H9 (cell line): Measurements from ENCODE around the gene THSD7B. TPM values are rescaled to one million over a fixed set of nuclear protein-coding genes. Genes with fewer than 3 reads are reported as not detected.

Experiments used
- DNase-seq: peaks from one replicate; pipeline ENCODE4 v3.0.0-alpha.2; 2017
- H2AFZ ChIP-seq: one replicate; pipeline ENCODE4 v1.6.1; 2013; ENCODE audit warnings: mild to moderate bottlenecking, low read length, control low read depth, moderate library complexity
- H2AK5ac ChIP-seq: 2 replicates; pipeline ENCODE4 v1.6.1; 2013; ENCODE audit warnings: low read length, control low read depth, mixed read lengths; ENCODE audit not compliant: insufficient read length
- H2BK120ac ChIP-seq: one replicate; pipeline ENCODE4 v1.6.1; 2013; ENCODE audit warnings: low read depth, mild to moderate bottlenecking, low read length, control low read depth, inconsistent platforms; ENCODE audit not compliant: poor library complexity, severe bottlenecking
- H2BK12ac ChIP-seq: 2 replicates; pipeline ENCODE4 v1.6.1; 2013; ENCODE audit warnings: low read length, control low read depth, mixed read lengths, low read depth; ENCODE audit not compliant: insufficient read length
- H2BK15ac ChIP-seq: 2 replicates; pipeline ENCODE4 v1.6.1; 2013; ENCODE audit warnings: low read depth, low read length, control low read depth
- H2BK20ac ChIP-seq: one replicate; pipeline ENCODE4 v1.6.1; 2013; ENCODE audit warnings: low read depth, mild to moderate bottlenecking, low read length, control low read depth, inconsistent platforms; ENCODE audit not compliant: poor library complexity, severe bottlenecking
- H2BK5ac ChIP-seq: 2 replicates; pipeline ENCODE4 v1.6.1; 2013; ENCODE audit warnings: low read length, control low read depth, mixed read lengths; ENCODE audit not compliant: insufficient read length
- H3K14ac ChIP-seq: 2 replicates; pipeline ENCODE4 v1.6.1; 2013; ENCODE audit warnings: low read length, control low read depth; ENCODE audit not compliant: insufficient read depth
- H3K18ac ChIP-seq: 2 replicates; pipeline ENCODE4 v1.6.1; 2013; ENCODE audit warnings: low read depth, mild to moderate bottlenecking, mixed read lengths, low read length, control low read depth; ENCODE audit not compliant: insufficient read length
- H3K23ac ChIP-seq: 2 replicates; pipeline ENCODE4 v1.6.1; 2013; ENCODE audit warnings: low read length, control low read depth, mixed read lengths, low read depth; ENCODE audit not compliant: insufficient read length
- H3K23me2 ChIP-seq: 2 replicates; pipeline ENCODE4 v1.6.1; 2013; ENCODE audit warnings: low read depth, mild to moderate bottlenecking, mixed read lengths, low read length, control low read depth; ENCODE audit not compliant: insufficient read length, poor library complexity, severe bottlenecking
- H3K27ac ChIP-seq: 2 replicates; pipeline ENCODE4 v1.5.1; 2013; ENCODE audit warnings: low read length, control low read depth, mixed read lengths, low read depth; ENCODE audit not compliant: insufficient read length
- H3K27me3 ChIP-seq: 2 replicates; pipeline ENCODE4 v1.6.1; 2013; ENCODE audit warnings: low read length, control low read depth, inconsistent platforms; ENCODE audit not compliant: insufficient read depth
- H3K4ac ChIP-seq: 2 replicates; pipeline ENCODE4 v1.6.1; 2013; ENCODE audit warnings: low read depth, mild to moderate bottlenecking, control low read depth, inconsistent platforms, low read length, moderate library complexity
- H3K4me1 ChIP-seq: 2 replicates; pipeline ENCODE4 v1.6.1; 2013; ENCODE audit warnings: low read length, control low read depth, inconsistent platforms; ENCODE audit not compliant: insufficient read depth
- H3K4me2 ChIP-seq: 2 replicates; pipeline ENCODE4 v1.6.1; 2013; ENCODE audit warnings: low read length, control low read depth, mixed read lengths; ENCODE audit not compliant: insufficient read length, insufficient read depth
- H3K56ac ChIP-seq: 2 replicates; pipeline ENCODE4 v1.6.1; 2013; ENCODE audit warnings: low read depth, mild to moderate bottlenecking, mixed read lengths, low read length, control low read depth; ENCODE audit not compliant: insufficient read length
- H3K79me1 ChIP-seq: 2 replicates; pipeline ENCODE4 v1.6.1; 2013; ENCODE audit warnings: low read depth, mild to moderate bottlenecking, moderate library complexity, low read length, control low read depth, inconsistent platforms; ENCODE audit not compliant: insufficient read depth, poor library complexity, severe bottlenecking
- H3K79me2 ChIP-seq: 2 replicates; pipeline ENCODE4 v1.6.1; 2013; ENCODE audit warnings: low read length, control low read depth, inconsistent platforms; ENCODE audit not compliant: insufficient read depth
- H3K9ac ChIP-seq: 2 replicates; pipeline ENCODE4 v1.6.1; 2013; ENCODE audit warnings: low read length, control low read depth, mixed read lengths; ENCODE audit not compliant: insufficient read length; ENCODE audit errors: extremely low read depth
- H3K9me3 ChIP-seq: one replicate; pipeline ENCODE4 v1.6.1; 2013; ENCODE audit warnings: low read depth, low read length, inconsistent platforms; ENCODE audit not compliant: control insufficient read depth
- H3T11ph ChIP-seq: one replicate; pipeline ENCODE4 v1.6.1; 2013; ENCODE audit warnings: mild to moderate bottlenecking, low read length, control low read depth, inconsistent platforms
- H4K20me1 ChIP-seq: one replicate; pipeline ENCODE4 v1.6.1; 2013; ENCODE audit not compliant: control insufficient read depth, insufficient read length, insufficient read depth
- H4K5ac ChIP-seq: 2 replicates; pipeline ENCODE4 v1.6.1; 2013; ENCODE audit warnings: low read depth, mild to moderate bottlenecking, mixed read lengths, low read length, control low read depth; ENCODE audit not compliant: insufficient read length
- H4K8ac ChIP-seq: replicated peaks from 2 replicates; pipeline ENCODE4 v1.6.1; 2013; ENCODE audit warnings: low read length, control low read depth, mixed read lengths, low read depth; ENCODE audit not compliant: insufficient read length
- H4K91ac ChIP-seq: 2 replicates; pipeline ENCODE4 v1.6.1; 2013; ENCODE audit warnings: low read depth, mild to moderate bottlenecking, moderate library complexity, mixed read lengths, low read length, control low read depth; ENCODE audit not compliant: insufficient read length
- H3K27ac Mint-ChIP-seq, 3 experiments: 2 replicates in 2 of 3; 3 replicates in 1 of 3; pipeline ENCODE4 v1.8.0; 2020 to 2021; ENCODE audit warnings: mixed read lengths in 3 of 3, mild to moderate bottlenecking in 1 of 3, moderate library complexity in 1 of 3
- H3K27me3 Mint-ChIP-seq: 2 replicates; pipeline ENCODE4 v1.8.0; 2021; ENCODE audit warnings: low read depth, mild to moderate bottlenecking, moderate library complexity, mixed read lengths
- H3K36me3 Mint-ChIP-seq, 3 experiments: 2 replicates in 2 of 3; 3 replicates in 1 of 3; pipeline ENCODE4 v1.8.0; 2020 to 2021; ENCODE audit warnings: low read depth in 3 of 3, mixed read lengths in 3 of 3; ENCODE audit not compliant: insufficient read depth in 1 of 3
- H3K4me1 Mint-ChIP-seq, 2 experiments: 2 replicates each; pipeline ENCODE4 v1.8.0; 2020; ENCODE audit warnings: mixed read lengths in 2 of 2
- H3K4me3 Mint-ChIP-seq, 2 experiments: 2 replicates in 1 of 2; 3 replicates in 1 of 2; pipeline ENCODE4 v1.8.0; 2020 to 2021; ENCODE audit warnings: mild to moderate bottlenecking in 2 of 2, mixed read lengths in 2 of 2, moderate library complexity in 1 of 2
- H3K9me3 Mint-ChIP-seq, 2 experiments: 2 replicates in 1 of 2; 3 replicates in 1 of 2; pipeline ENCODE4 v1.8.0; 2020; ENCODE audit warnings: mild to moderate bottlenecking in 2 of 2, mixed read lengths in 2 of 2, moderate library complexity in 1 of 2
- CTCF ChIP-seq: fragments of 200-600 bp; sonication (generic); conservative IDR thresholded peaks from 3 replicates; pipeline ENCODE4 v1.8.0; 2021; ENCODE audit warnings: antibody characterized with exemption, mild to moderate bottlenecking
- WGBS: extraction: QIAGEN DNeasy Blood & Tissue Kit; methylation state at CpG from one replicate; pipeline ENCODE4 v1.1.7; 2013; ENCODE audit warnings: missing lambda C conversion rate, low lambda C conversion rate, mixed read lengths; ENCODE audit not compliant: insufficient read length; ENCODE audit errors: extremely low coverage; 5-methylcytosine and 5-hydroxymethylcytosine counted together
- total RNA-seq: library from RNA; stranded (reverse); gene quantifications from 2 replicates; pipeline ENCODE4 v1.2.1, GENCODE V29; 2021

Gene THSD7B
- total RNA-seq, 1 experiment from 2014 or later, result 0.85 TPM

GRCh38 chr2:137233091-137233490 is 467.7 kb downstream of the THSD7B start:
- H4K91ac ChIP-seq, result no peak overlapping the region
- no peak overlapping the region for H3K27ac ChIP-seq
- H3K79me2 ChIP-seq, result no peaks in the 10 kb centered on the region
- H3K9me3 ChIP-seq, result no peaks in the 10 kb centered on the region
- Mint-ChIP-seq H3K36me3 (no peaks in the 10 kb centered on the region), H3K4me1 (peaks cover 0 to 7% of the 10 kb centered on the region in 2 experiments; a peak in 2 of 4 replicates), H3K9me3 (no peaks in the 10 kb centered on the region), H3K27ac (no peak overlapping the region), H3K4me3 (no peak overlapping the region), H3K27me3 (no peaks in the 10 kb centered on the region; the same call in 1 of the 2 replicates)
- no peaks in the 10 kb centered on the region for H3K23me2 ChIP-seq
- H3K4ac ChIP-seq, result no peak overlapping the region
- no peak overlapping the region for H2BK15ac ChIP-seq
- no peak overlapping the region for H2BK12ac ChIP-seq
- no peak overlapping the region for H3K9ac ChIP-seq
- TF ChIP-seq CTCF, result no peak
- H4K8ac ChIP-seq, result no peak overlapping the region
- H3K79me1 ChIP-seq, result no peaks in the 10 kb centered on the region
- no peak overlapping the region for H2AK5ac ChIP-seq
- H3K14ac ChIP-seq, result no peak overlapping the region
- H3K23ac ChIP-seq, result no peak overlapping the region
- no CpG with 5 or more reads among the region's 3 CpGs for WGBS
- no peak overlapping the region for H3K18ac ChIP-seq
- H2BK20ac ChIP-seq, result no peak overlapping the region
- H3K27me3 ChIP-seq, result no peaks in the 10 kb centered on the region
- H2BK5ac ChIP-seq, result no peak overlapping the region
- no peak overlapping the region for H3K56ac ChIP-seq
- H3T11ph ChIP-seq, result no peak overlapping the region
- no peak overlapping the region for H4K5ac ChIP-seq
- no peak overlapping the region for H3K4me2 ChIP-seq
- H2AFZ ChIP-seq, result no peak overlapping the region
- no peaks in the 10 kb centered on the region for H4K20me1 ChIP-seq
- H3K4me1 ChIP-seq, result no peaks in the 10 kb centered on the region
- no peak for DNase-seq
- no peak overlapping the region for H2BK120ac ChIP-seq
